ENCODE data around the gene ITGB2.
A peak's percentile ranks its signal among the peaks of the same experiment; 100 is the strongest.

The ITGB2 gene

GRCh38 chr21:44932408-44933181 is 11.9 kb upstream of the ITGB2 start:
- TF ChIP-seq YY1 (IDR thresholded peaks at IDR 0.05; ENCODE audit: low read depth) (no peak), RAD21 (IDR thresholded peaks at IDR 0.05; ENCODE audit: low read depth) (peak; percentile 37; the same call in 1 of the 2 replicates)

GRCh38 chr21:44931501-44932407 is 11.1 kb upstream of the ITGB2 start:
- TF ChIP-seq EP300 (IDR thresholded peaks at IDR 0.05; ENCODE audit: borderline replicate concordance) (no peak), ZBTB7A (IDR thresholded peaks at IDR 0.05; ENCODE audit: low read depth) (no peak), MAX (IDR thresholded peaks at IDR 0.05) (peak; percentile 47; the same call in 1 of the 2 replicates)

GRCh38 chr21:44931137-44931500 is 10.4 kb upstream of the ITGB2 start:
- TF ChIP-seq MAX (IDR thresholded peaks at IDR 0.05) (no peak), EP300 (IDR thresholded peaks at IDR 0.05; ENCODE audit: borderline replicate concordance) (no peak), CEBPB (IDR thresholded peaks at IDR 0.05) (no peak), ZBTB7A (IDR thresholded peaks at IDR 0.05; ENCODE audit: low read depth) (no peak), TEAD4 (IDR thresholded peaks at IDR 0.05) (no peak), RAD21 (IDR thresholded peaks at IDR 0.05; ENCODE audit: low read depth) (no peak), REST (IDR thresholded peaks at IDR 0.05; ENCODE audit: low read depth) (no peak), CREB1 (IDR thresholded peaks at IDR 0.05; ENCODE audit: low read depth) (no peak), USF1 (IDR thresholded peaks at IDR 0.05) (no peak), FOXM1 (IDR thresholded peaks at IDR 0.05; ENCODE audit: borderline replicate concordance, low read depth) (no peak), TCF12 (IDR thresholded peaks at IDR 0.05; ENCODE audit: low read depth) (no peak), EGR1 (IDR thresholded peaks at IDR 0.05) (no peak), YY1 (IDR thresholded peaks at IDR 0.05; ENCODE audit: low read depth) (no peak), NFIC (IDR thresholded peaks at IDR 0.05) (no peak), TAF1 (IDR thresholded peaks at IDR 0.05; ENCODE audit: low read depth) (no peak)

GRCh38 chr21:44930543-44930981 is 9.9 kb upstream of the ITGB2 start:
- TF ChIP-seq FOXM1 (IDR thresholded peaks at IDR 0.05; ENCODE audit: borderline replicate concordance, low read depth): no peak
- TF ChIP-seq NFIC (IDR thresholded peaks at IDR 0.05): no peak
- TF ChIP-seq REST (IDR thresholded peaks at IDR 0.05; ENCODE audit: low read depth): no peak
- no peak for TF ChIP-seq MAX (IDR thresholded peaks at IDR 0.05)
- TF ChIP-seq EP300 (IDR thresholded peaks at IDR 0.05; ENCODE audit: borderline replicate concordance): no peak
- no peak for TF ChIP-seq RAD21 (IDR thresholded peaks at IDR 0.05; ENCODE audit: low read depth)
- TF ChIP-seq YY1 (IDR thresholded peaks at IDR 0.05; ENCODE audit: low read depth): no peak
- no peak for TF ChIP-seq TCF12 (IDR thresholded peaks at IDR 0.05; ENCODE audit: low read depth)
- no peak for TF ChIP-seq USF1 (IDR thresholded peaks at IDR 0.05)

GRCh38 chr21:44929799-44930542 is 9.3 kb upstream of the ITGB2 start:
- TF ChIP-seq TEAD4 (IDR thresholded peaks at IDR 0.05): no peak
- no peak for TF ChIP-seq MAX (IDR thresholded peaks at IDR 0.05)
- no peak for TF ChIP-seq EP300 (IDR thresholded peaks at IDR 0.05; ENCODE audit: borderline replicate concordance)
- TF ChIP-seq YY1 (IDR thresholded peaks at IDR 0.05; ENCODE audit: low read depth): no peak
- no peak for TF ChIP-seq CREB1 (IDR thresholded peaks at IDR 0.05; ENCODE audit: low read depth)
- no peak for TF ChIP-seq EGR1 (IDR thresholded peaks at IDR 0.05)
- no peak for TF ChIP-seq CEBPB (IDR thresholded peaks at IDR 0.05)
- no peak for TF ChIP-seq RAD21 (IDR thresholded peaks at IDR 0.05; ENCODE audit: low read depth)
- no peak for TF ChIP-seq NFIC (IDR thresholded peaks at IDR 0.05)
- no peak for TF ChIP-seq FOXM1 (IDR thresholded peaks at IDR 0.05; ENCODE audit: borderline replicate concordance, low read depth)

All from Ishikawa (cell line).